Measurements from ENCODE around the gene BCAS3.

DNA sequence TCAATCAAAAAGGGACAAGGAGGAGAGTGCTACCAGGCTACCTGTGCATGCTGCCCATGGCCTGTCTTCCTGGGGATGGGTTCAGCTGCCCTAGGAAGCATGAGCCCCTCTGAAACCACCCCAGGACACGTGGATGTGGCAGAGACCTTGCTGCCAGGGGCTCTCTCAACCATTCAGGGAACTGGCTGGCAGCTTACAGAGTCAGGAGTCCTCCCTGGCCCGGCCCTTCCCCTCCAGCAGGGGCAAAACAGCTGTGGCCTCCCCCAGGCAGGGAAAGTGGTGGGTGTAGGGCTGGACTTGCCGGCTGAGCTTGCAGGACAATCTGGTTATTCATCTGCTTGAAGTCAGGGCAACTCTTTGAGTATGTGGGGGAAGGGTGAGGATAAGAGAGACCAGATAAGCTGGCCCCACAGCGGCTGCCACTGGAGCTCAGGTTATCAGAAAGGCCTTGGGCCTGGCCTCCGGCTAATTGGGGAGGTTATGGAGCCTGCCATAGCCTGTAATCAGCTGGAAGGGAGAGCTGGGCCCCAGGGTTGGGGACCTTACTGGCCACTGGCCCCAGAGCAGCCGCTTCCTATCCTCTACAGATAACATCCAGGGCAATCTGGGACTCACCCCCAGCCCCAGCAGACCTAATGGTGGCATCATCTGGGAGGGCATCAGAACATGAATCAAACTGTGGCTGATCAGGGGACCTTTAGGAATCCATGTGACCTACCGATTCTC, 716.4 kb downstream of the BCAS3 start:
- no peak for TF ChIP-seq CTCF (IDR thresholded peaks at IDR 0.05; ENCODE audit: poor library complexity, severe bottlenecking)
- no peak for TF ChIP-seq POLR2AphosphoS5 (IDR thresholded peaks at IDR 0.05)
- TF ChIP-seq SMC3 (conservative IDR thresholded peaks at IDR 0.05; ENCODE audit: poor library complexity): no peak
- TF ChIP-seq RAD21 (conservative IDR thresholded peaks at IDR 0.05): no peak
- TF ChIP-seq MXI1 (conservative IDR thresholded peaks at IDR 0.05; ENCODE audit: poor library complexity, severe bottlenecking): no peak
- no peak for TF ChIP-seq EP300 (conservative IDR thresholded peaks at IDR 0.05; ENCODE audit: poor library complexity, severe bottlenecking)
